ENCODE results near the gene P3R3URF.

GRCh38 chr1:46133181-46133658, 43.1 kb downstream of the P3R3URF start:
- TF ChIP-seq CTCF (IDR thresholded peaks at IDR 0.05; ENCODE audit: insufficient read depth, low read depth, low read length) (no peak), EZH2 (IDR thresholded peaks at IDR 0.05; ENCODE audit: insufficient read depth, low read length) (no peak)
